ENCODE data around the gene TARS1. TPM values are rescaled to one million over a fixed set of nuclear protein-coding genes. Genes with fewer than 3 reads are reported as not detected.

TARS1 gene
- total RNA-seq, 2 donors from 2014 or later = 45.8 to 66.6 TPM

DNA sequence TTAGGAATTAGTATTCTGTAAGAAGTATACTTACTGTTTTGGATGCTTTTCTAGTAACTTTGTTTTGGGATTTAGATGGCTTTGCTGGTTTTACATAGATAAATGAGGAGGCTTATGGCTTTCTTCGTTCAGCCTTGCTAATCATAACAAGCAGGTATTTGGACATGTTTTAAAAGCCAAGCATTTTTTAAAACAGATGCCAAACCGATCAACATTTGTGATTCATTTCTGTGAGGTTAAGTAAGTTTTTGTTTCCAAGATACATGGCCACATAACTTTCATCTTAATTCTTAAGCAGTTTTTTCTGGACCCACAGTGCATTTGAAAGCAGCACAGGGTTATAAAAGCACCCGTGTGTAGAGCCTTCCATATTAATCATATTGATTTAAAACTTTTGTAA is 21.7 kb downstream of the TARS1 start:
- Histone ChIP-seq H3K27me3 (no peaks in the 10 kb centered on the region), H3K9me3 (no peaks in the 10 kb centered on the region), H3K36me3 (peaks cover 100% of the 10 kb centered on the region), H3K4me1 (peaks cover 0 to 4% of the 10 kb centered on the region in 2 donors), H3K27ac (no peak overlapping the region), H3K4me3 (no peak overlapping the region)
- TF ChIP-seq, protein P1, sequence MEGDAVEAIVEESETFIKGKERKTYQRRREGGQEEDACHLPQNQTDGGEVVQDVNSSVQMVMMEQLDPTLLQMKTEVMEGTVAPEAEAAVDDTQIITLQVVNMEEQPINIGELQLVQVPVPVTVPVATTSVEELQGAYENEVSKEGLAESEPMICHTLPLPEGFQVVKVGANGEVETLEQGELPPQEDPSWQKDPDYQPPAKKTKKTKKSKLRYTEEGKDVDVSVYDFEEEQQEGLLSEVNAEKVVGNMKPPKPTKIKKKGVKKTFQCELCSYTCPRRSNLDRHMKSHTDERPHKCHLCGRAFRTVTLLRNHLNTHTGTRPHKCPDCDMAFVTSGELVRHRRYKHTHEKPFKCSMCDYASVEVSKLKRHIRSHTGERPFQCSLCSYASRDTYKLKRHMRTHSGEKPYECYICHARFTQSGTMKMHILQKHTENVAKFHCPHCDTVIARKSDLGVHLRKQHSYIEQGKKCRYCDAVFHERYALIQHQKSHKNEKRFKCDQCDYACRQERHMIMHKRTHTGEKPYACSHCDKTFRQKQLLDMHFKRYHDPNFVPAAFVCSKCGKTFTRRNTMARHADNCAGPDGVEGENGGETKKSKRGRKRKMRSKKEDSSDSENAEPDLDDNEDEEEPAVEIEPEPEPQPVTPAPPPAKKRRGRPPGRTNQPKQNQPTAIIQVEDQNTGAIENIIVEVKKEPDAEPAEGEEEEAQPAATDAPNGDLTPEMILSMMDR (IDR thresholded peaks at IDR 0.05) = no peak
- no peak for DNase-seq (ENCODE audit: low spot score)

GRCh38 chr5:33465120-33465519 is 24.4 kb downstream of the TARS1 start:
- no peak overlapping the region for H3K27ac ChIP-seq
- TF ChIP-seq, protein P1 (IDR thresholded peaks at IDR 0.05) = no peak
- H3K27me3 ChIP-seq = no peaks in the 10 kb centered on the region
- no peaks in the 10 kb centered on the region for H3K4me1 ChIP-seq
- no peaks in the 10 kb centered on the region for H3K9me3 ChIP-seq
- no peak for DNase-seq (ENCODE audit: low spot score)
- H3K4me3 ChIP-seq = no peak overlapping the region
- peaks cover 99% of the 10 kb centered on the region for H3K36me3 ChIP-seq

DNA sequence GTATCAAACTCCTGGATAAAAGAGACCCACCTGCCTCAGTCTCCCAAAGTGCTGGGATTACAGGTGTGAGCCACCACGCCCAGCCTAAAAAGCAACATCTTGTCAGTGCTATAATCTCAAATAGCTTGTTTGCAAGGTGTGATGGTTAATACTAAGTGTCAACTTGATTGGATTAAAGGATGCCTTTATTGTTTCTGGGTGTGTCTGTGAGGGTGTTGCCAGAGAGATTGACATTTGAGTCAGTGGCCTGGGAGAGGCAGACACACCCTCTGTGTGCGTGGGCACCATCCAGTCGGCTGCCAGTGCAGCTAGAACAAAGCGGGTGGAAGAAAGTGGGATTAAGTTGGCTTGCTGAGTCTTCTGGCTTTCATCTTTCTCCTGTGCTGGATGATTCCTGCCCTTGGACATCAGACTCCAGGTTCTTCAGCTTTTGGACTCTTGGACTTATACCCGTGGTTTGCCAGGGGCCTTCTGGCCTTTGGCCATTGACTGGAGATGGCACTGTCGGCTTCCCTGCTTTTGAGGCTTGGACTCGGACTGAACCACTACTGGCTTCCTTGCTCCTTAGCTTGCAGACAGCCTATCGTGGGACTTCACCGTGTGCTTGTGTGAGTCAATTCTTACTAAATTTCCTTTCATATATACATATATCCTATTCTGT is 28.1 kb downstream of the TARS1 start:
- Histone ChIP-seq H3K27me3 (no peaks in the 10 kb centered on the region), H3K36me3 (peaks cover 85% of the 10 kb centered on the region), H3K27ac (no peak overlapping the region), H3K9me3 (no peaks in the 10 kb centered on the region), H3K4me3 (no peak overlapping the region), H3K4me1 (no peaks in the 10 kb centered on the region)
- no peak for DNase-seq (ENCODE audit: low spot score)
- TF ChIP-seq, protein P1 (IDR thresholded peaks at IDR 0.05) = no peak

GRCh38 chr5:33470544-33470943 is 29.8 kb downstream of the TARS1 start:
- Histone ChIP-seq H3K27ac (no peak overlapping the region), H3K27me3 (no peaks in the 10 kb centered on the region), H3K36me3 (peaks cover 68% of the 10 kb centered on the region), H3K4me3 (no peak overlapping the region), H3K4me1 (no peaks in the 10 kb centered on the region), H3K9me3 (no peaks in the 10 kb centered on the region)
- DNase-seq (ENCODE audit: low spot score) = no peak
- TF ChIP-seq, protein P1 (IDR thresholded peaks at IDR 0.05) = peak in 1 of 2 donors; percentile 55

DNA sequence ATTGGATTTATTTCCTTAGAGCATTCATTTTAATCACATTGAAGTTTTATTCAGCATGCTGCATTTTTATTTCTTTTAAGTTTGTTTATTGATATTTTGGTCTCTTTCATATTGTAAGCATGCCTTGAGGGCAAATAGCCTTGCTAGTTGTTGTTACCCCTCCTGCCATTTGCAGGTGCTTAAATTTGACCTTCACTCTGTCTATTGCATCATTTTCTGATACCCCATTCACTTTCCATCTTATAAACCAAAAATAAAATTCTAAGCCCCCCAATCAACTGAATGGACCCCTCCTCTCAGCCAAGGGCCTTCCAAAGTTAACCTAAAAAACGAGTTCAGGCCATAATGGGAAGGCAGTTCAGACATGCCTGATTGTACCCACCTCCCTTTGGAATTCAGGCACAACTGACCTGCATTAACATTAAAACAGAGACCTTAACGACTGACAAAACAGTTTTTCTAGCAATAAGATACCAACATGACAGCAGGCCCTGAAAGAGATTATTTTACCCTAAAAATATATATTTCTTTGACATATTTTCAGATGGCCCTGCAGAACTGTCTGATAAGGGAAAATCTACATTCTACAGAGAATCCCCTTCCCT is 32.1 kb downstream of the TARS1 start:
- H3K36me3 ChIP-seq = peaks cover 52% of the 10 kb centered on the region
- TF ChIP-seq, protein P1 (IDR thresholded peaks at IDR 0.05) = no peak
- no peak overlapping the region for H3K4me3 ChIP-seq
- no peak for DNase-seq (ENCODE audit: low spot score)
- H3K27me3 ChIP-seq = no peaks in the 10 kb centered on the region
- H3K27ac ChIP-seq = no peak overlapping the region
- H3K9me3 ChIP-seq = no peaks in the 10 kb centered on the region
- H3K4me1 ChIP-seq = no peaks in the 10 kb centered on the region

Measured in right atrium auricular region (tissue), 2 donors.